Measurements from ENCODE around the gene ZFAND3.

The ZFAND3 gene

DNA sequence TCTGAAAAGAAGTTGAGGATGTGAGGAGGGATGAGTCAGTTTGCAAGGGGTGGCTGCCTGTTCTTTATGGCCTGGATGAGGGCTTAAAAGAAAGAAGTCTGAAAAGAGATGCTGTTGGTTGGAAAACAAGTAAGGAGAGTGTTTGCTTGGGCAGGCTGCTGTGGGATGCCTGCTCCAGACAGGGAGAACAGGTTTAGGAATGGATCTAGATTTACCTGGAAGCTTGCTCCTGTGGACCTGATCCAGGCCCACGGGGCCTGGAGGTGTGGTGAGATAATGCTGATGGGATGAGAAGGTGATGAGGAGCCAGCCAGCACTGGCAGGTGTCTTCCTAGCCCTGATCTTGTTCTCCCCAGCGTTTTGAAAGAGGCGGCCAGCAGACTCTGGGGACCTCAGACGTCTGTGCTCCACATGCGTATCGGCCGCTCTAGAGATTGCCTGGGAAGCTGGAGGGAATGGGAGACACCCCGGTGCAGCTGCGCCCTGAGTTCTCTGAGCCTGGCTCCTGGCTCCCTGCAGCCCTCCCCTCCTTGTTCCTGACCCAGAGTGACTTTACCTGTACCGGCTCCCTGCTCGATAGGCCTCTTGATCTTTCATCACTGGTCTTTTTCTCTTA, 331.3 kb downstream of the ZFAND3 start:
- H3K4me3 ChIP-seq (replicated peaks; ENCODE audit: low read depth, low read length), result no peak overlapping the region
- TF ChIP-seq, protein P1, sequence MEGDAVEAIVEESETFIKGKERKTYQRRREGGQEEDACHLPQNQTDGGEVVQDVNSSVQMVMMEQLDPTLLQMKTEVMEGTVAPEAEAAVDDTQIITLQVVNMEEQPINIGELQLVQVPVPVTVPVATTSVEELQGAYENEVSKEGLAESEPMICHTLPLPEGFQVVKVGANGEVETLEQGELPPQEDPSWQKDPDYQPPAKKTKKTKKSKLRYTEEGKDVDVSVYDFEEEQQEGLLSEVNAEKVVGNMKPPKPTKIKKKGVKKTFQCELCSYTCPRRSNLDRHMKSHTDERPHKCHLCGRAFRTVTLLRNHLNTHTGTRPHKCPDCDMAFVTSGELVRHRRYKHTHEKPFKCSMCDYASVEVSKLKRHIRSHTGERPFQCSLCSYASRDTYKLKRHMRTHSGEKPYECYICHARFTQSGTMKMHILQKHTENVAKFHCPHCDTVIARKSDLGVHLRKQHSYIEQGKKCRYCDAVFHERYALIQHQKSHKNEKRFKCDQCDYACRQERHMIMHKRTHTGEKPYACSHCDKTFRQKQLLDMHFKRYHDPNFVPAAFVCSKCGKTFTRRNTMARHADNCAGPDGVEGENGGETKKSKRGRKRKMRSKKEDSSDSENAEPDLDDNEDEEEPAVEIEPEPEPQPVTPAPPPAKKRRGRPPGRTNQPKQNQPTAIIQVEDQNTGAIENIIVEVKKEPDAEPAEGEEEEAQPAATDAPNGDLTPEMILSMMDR (IDR thresholded peaks at IDR 0.05; ENCODE audit: low read depth, low read length, missing control alignments), result no peak
- DNase-seq (ENCODE audit: extremely low read depth, low read depth), result no peak

DNA sequence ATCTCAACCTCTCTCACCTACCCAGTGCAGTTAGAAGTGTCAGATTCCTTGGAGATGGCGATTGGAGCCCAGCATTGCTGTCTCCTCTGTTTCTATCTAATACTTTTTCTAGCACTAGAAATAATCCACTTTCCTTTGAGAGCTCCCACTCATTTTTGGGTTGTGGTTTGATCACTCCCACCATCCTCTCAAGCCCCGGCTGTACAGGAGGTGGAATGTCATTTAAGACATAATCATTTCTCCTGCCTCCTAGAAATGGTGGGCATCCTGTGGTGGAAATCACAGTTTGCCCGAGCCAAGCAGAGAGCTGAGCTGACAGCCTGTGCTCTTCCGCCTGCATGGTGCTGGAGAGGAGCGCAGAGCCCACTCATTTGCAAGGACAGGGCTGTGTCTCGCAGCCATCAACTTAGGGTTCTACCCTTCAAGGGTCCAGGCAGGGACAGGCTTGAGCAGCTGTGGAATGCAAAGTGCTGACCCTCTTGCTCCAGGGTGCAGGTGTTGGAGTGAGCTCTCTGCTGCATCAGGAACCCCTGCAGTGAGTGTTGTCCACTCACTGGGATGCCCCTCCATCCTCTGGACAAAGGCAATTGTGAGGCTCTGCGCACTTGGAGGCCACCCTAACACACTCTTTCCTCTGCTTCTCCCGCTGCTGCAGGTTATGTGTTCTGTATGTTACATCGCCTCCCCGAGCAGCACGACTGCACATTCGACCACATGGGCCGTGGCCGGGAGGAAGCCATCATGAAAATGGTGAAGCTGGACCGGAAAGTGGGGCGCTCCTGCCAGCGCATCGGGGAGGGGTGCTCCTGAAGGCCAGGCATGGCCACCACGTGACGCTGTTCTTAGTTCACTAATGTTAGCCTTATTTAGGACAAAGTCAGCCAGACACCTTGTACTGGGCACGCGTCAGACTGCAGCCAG, 332.3 kb downstream of the ZFAND3 start:
- TF ChIP-seq, protein P1 (IDR thresholded peaks at IDR 0.05; ENCODE audit: low read depth, low read length, missing control alignments), result no peak
- no peak for DNase-seq (ENCODE audit: extremely low read depth, low read depth)
- H3K4me3 ChIP-seq (replicated peaks; ENCODE audit: low read depth, low read length), result no peak overlapping the region

DNA sequence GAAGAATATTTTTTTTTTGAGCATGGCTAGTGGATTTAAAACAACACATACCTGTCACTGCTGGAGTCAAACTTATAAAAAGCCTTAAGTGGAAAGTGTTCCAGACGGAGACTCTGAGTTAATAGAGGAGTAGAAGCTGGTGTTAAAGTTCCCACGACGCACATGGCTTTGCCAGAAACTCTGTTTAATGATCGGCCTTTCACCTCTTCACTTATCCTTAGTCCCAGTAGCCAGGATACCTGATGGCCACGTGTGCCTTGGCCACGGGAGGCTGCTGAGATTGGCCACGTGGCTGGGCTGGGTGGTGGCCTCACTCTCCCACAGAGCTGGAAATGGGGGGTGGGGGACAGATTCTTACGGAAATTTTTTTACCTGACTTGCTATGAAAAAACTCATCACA, 333.1 kb downstream of the ZFAND3 start:
- no peak for DNase-seq (ENCODE audit: extremely low read depth, low read depth)
- TF ChIP-seq, protein P1 (IDR thresholded peaks at IDR 0.05; ENCODE audit: low read depth, low read length, missing control alignments), result no peak
- no peak overlapping the region for H3K4me3 ChIP-seq (replicated peaks; ENCODE audit: low read depth, low read length)

DNA sequence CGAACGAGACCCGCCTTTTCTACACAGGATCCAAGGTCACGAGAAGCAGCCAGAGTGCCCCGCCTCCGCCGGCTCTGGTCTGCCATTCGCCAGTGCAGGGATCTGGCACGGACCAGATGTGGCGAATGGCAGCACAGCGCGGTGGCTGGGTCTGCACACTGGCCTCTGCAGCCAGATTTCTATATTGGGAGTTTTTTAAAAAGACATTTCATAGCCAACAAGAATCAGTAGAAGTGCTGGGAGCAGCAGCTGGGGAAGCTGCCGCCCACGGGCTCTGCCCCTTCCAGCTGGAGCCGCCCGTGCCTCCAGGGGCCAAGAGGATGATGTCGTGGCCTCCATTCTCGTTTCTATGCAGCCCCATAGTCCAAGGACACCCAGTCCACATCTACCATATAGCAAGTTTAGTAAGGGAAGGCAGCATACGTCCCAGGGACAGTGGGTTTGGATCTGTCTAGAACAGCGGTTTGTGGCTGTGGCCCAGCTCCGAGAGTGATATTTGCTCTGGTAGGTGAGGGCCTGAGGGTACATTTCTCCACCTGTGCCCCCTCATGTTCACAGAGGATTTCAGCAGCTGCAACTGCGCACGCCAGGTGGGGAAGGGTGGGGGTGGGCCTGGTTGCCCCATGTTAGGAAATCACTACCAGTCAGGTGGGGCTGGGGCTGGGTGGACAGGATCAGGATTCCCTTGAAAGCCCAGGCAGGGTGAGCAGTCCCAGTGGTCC, 333.7 kb downstream of the ZFAND3 start:
- TF ChIP-seq, protein P1 (IDR thresholded peaks at IDR 0.05; ENCODE audit: low read depth, low read length, missing control alignments), result no peak
- no peak overlapping the region for H3K4me3 ChIP-seq (replicated peaks; ENCODE audit: low read depth, low read length)
- no peak for DNase-seq (ENCODE audit: extremely low read depth, low read depth)

DNA sequence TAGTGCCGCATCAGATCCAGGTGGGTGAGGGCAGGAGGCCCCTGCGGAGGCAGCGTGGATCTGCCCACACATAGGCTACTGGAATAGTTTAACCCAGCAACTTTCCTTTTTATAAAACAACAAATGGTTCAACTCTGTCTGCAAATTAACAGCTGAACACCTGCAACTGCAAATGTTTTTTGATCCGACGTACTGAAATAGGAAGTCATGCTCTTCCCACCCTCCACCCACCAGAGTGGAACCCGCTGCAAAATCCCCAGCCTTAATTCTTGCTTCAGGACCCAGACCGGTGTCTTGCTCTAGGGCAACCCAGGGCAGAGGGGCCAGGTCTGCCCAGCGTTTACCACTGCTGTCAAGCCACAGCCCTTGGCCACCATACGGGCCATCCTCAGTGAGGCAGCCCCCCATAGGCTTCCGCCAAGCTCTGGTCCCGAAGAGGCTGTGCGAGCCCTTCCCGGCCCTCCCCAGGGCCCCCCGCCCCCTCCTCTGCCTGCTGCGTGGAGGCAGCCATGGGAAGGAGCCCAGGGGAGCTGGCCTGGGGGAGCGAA, 334.3 kb downstream of the ZFAND3 start:
- no peak for DNase-seq (ENCODE audit: extremely low read depth, low read depth)
- H3K4me3 ChIP-seq (replicated peaks; ENCODE audit: low read depth, low read length), result no peak overlapping the region
- TF ChIP-seq, protein P1 (IDR thresholded peaks at IDR 0.05; ENCODE audit: low read depth, low read length, missing control alignments), result no peak

DNA sequence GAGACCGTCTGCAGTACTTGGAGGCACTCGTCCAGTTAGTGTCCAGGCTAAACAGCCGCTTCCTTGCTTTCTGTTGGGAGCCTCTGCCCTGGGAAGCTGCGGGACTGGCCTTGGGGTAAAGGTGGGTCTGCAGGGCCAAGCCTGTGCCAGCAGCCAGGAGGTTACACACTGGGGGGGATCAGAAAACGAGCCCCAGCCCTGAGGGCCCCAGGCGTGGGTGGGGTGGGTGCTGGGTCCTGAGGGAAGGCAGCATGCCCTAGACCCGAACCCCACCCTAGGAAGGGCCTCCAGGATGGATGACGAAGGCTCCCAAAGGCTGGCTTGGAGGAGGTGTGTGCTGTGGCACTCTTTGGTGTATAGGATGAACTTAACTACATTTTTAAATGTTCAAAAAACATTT, 335.2 kb downstream of the ZFAND3 start:
- TF ChIP-seq, protein P1 (IDR thresholded peaks at IDR 0.05; ENCODE audit: low read depth, low read length, missing control alignments), result no peak
- no peak overlapping the region for H3K4me3 ChIP-seq (replicated peaks; ENCODE audit: low read depth, low read length)
- DNase-seq (ENCODE audit: extremely low read depth, low read depth), result no peak

Measured in HFF-Myc (cell line).